HEK293 (cell line): Measurements from ENCODE around the gene ZSCAN22.

ENCODE experiments used
- ATF2 ChIP-seq: fragments of 450-650 bp; formaldehyde crosslinking; IDR thresholded peaks from 2 replicates; pipeline ENCODE4 v1.5.1; 2016; ENCODE audit warnings: missing biosample characterization, missing genetic modification characterization, low read depth
- ELK4 ChIP-seq: IDR thresholded peaks from 2 replicates; pipeline ENCODE4 v1.6.1; 2011; ENCODE audit warnings: mild to moderate bottlenecking, low read depth, low read length, borderline replicate concordance
- OVOL3 ChIP-seq: fragments of 450-650 bp; formaldehyde crosslinking; IDR thresholded peaks from 2 replicates; pipeline ENCODE4 v1.5.1; 2016; ENCODE audit warnings: missing biosample characterization, missing genetic modification characterization
- PBX3 ChIP-seq: sonication (generic); formaldehyde crosslinking; IDR thresholded peaks from 2 replicates; pipeline ENCODE4 v1.8.1; 2022; ENCODE audit warnings: mild to moderate bottlenecking, moderate library complexity, missing genetic modification reagents
- REPIN1 ChIP-seq: fragments of 450-650 bp; formaldehyde crosslinking; IDR thresholded peaks from 2 replicates; pipeline ENCODE4 v1.5.1; 2017; ENCODE audit warnings: missing biosample characterization, missing genetic modification characterization, low read depth
- TRIM28 ChIP-seq: IDR thresholded peaks from 2 replicates; pipeline ENCODE4 v1.6.1; 2011; ENCODE audit warnings: low read length, control low read depth, borderline replicate concordance
- WT1 ChIP-seq: fragments of 450-650 bp; formaldehyde crosslinking; IDR thresholded peaks from 2 replicates; pipeline ENCODE4 v1.5.1; 2016; ENCODE audit warnings: missing biosample characterization, missing genetic modification characterization
- ZNF10 ChIP-seq: fragments of 450-650 bp; formaldehyde crosslinking; IDR thresholded peaks from 2 replicates; pipeline ENCODE4 v1.5.1; 2017; ENCODE audit warnings: missing biosample characterization, missing genetic modification characterization
- ZNF132 ChIP-seq: fragments of 450-650 bp; formaldehyde crosslinking; IDR thresholded peaks from 2 replicates; pipeline ENCODE4 v1.5.1; 2017; ENCODE audit warnings: missing biosample characterization, missing genetic modification characterization, borderline replicate concordance
- ZNF138 ChIP-seq: fragments of 450-650 bp; formaldehyde crosslinking; IDR thresholded peaks from 2 replicates; pipeline ENCODE4 v1.5.1; 2016; ENCODE audit warnings: missing biosample characterization, missing genetic modification characterization, borderline replicate concordance
- ZNF157 ChIP-seq: fragments of 450-650 bp; formaldehyde crosslinking; IDR thresholded peaks from 2 replicates; pipeline ENCODE4 v1.5.1; 2016; ENCODE audit warnings: missing biosample characterization, missing genetic modification characterization
- ZNF18 ChIP-seq: fragments of 450-650 bp; formaldehyde crosslinking; IDR thresholded peaks from 2 replicates; pipeline ENCODE4 v1.5.1; 2016; ENCODE audit warnings: missing biosample characterization, missing genetic modification characterization
- ZNF19 ChIP-seq: fragments of 450-650 bp; formaldehyde crosslinking; IDR thresholded peaks from 2 replicates; pipeline ENCODE4; 2016; ENCODE audit warnings: missing biosample characterization, missing genetic modification characterization, low read depth
- ZNF2 ChIP-seq: fragments of 450-650 bp; formaldehyde crosslinking; IDR thresholded peaks from 2 replicates; pipeline ENCODE4 v1.5.1; 2016; ENCODE audit warnings: missing biosample characterization, missing genetic modification characterization
- ZNF221 ChIP-seq: fragments of 450-650 bp; formaldehyde crosslinking; IDR thresholded peaks from 2 replicates; pipeline ENCODE4 v1.5.1; 2017; ENCODE audit warnings: missing biosample characterization, missing genetic modification characterization, borderline replicate concordance
- ZNF292 ChIP-seq: fragments of 450-650 bp; formaldehyde crosslinking; IDR thresholded peaks from 2 replicates; pipeline ENCODE4 v1.5.1; 2016; ENCODE audit warnings: low read depth, missing biosample characterization, missing genetic modification characterization, borderline replicate concordance
- ZNF324 ChIP-seq: fragments of 450-650 bp; formaldehyde crosslinking; IDR thresholded peaks from 2 replicates; pipeline ENCODE4 v1.5.1; 2016; ENCODE audit warnings: missing biosample characterization, missing genetic modification characterization
- ZNF362 ChIP-seq: fragments of 450-650 bp; formaldehyde crosslinking; IDR thresholded peaks from 2 replicates; pipeline ENCODE4 v1.5.1; 2016; ENCODE audit warnings: missing biosample characterization, missing genetic modification characterization
- ZNF404 ChIP-seq: fragments of 450-650 bp; formaldehyde crosslinking; IDR thresholded peaks from 2 replicates; pipeline ENCODE4 v1.5.1; 2017; ENCODE audit warnings: missing biosample characterization, missing genetic modification characterization
- ZNF48 ChIP-seq: fragments of 450-650 bp; formaldehyde crosslinking; IDR thresholded peaks from 2 replicates; pipeline ENCODE4 v1.5.1; 2016; ENCODE audit warnings: missing biosample characterization, missing genetic modification characterization
- ZNF521 ChIP-seq: fragments of 450-650 bp; formaldehyde crosslinking; IDR thresholded peaks from 2 replicates; pipeline ENCODE4 v1.5.1; 2017; ENCODE audit warnings: missing biosample characterization, mild to moderate bottlenecking, missing genetic modification characterization
- ZNF548 ChIP-seq: fragments of 450-650 bp; formaldehyde crosslinking; IDR thresholded peaks from 2 replicates; pipeline ENCODE4 v1.5.1; 2016; ENCODE audit warnings: missing biosample characterization, missing genetic modification characterization
- ZNF555 ChIP-seq: fragments of 450-650 bp; formaldehyde crosslinking; conservative IDR thresholded peaks from 2 replicates; pipeline ENCODE4 v1.5.1; 2017; ENCODE audit warnings: missing biosample characterization, mild to moderate bottlenecking, missing genetic modification characterization, inconsistent platforms
- ZNF645 ChIP-seq: fragments of 450-650 bp; formaldehyde crosslinking; IDR thresholded peaks from 2 replicates; pipeline ENCODE4; 2016; ENCODE audit warnings: missing biosample characterization, missing genetic modification characterization
- ZNF654 ChIP-seq: fragments of 450-650 bp; formaldehyde crosslinking; IDR thresholded peaks from 2 replicates; pipeline ENCODE4 v1.5.1; 2016; ENCODE audit warnings: low read depth, missing biosample characterization, missing genetic modification characterization
- ZNF776 ChIP-seq: fragments of 450-650 bp; formaldehyde crosslinking; IDR thresholded peaks from 2 replicates; pipeline ENCODE4 v1.5.0; 2017; ENCODE audit warnings: missing biosample characterization, missing genetic modification characterization, borderline replicate concordance
- ZNF843 ChIP-seq: fragments of 450-650 bp; formaldehyde crosslinking; IDR thresholded peaks from 2 replicates; pipeline ENCODE4 v1.5.1; 2016; ENCODE audit warnings: missing biosample characterization, missing genetic modification characterization

The ZSCAN22 gene

GRCh38 chr19:58362272-58362994 is 35.6 kb downstream of the ZSCAN22 start, which contains the start of gene ZNF497 (continued):
- TF ChIP-seq ATF2 = no peak
- TF ChIP-seq ZNF521 = no peak
- TF ChIP-seq REPIN1 (tag by site-specific recombination) = no peak
- no peak for TF ChIP-seq ZNF362 (tag by site-specific recombination)
- no peak for TF ChIP-seq ELK4
- TF ChIP-seq ZNF776 (tag by site-specific recombination) = no peak
- TF ChIP-seq OVOL3 (tag by site-specific recombination) = 0 out of 2 replicates have a peak, but pooled peaks have one; percentile 5
- no peak for TF ChIP-seq ZNF654 (tag by site-specific recombination)
- TF ChIP-seq ZNF48 (tag by site-specific recombination) = no peak
- TF ChIP-seq ZNF548 (tag by site-specific recombination) = no peak
- no peak for TF ChIP-seq ZNF10 (tag by site-specific recombination)
- TF ChIP-seq ZNF2 (tag by site-specific recombination) = peak; percentile 63; the same call in 1 of the 2 replicates
- TF ChIP-seq PBX3 (CRISPR knock-in tag) = no peak
- no peak for TF ChIP-seq ZNF19 (tag by site-specific recombination)
- no peak for TF ChIP-seq ZNF157 (tag by site-specific recombination)
- TF ChIP-seq ZNF555 = no peak
- 0 out of 2 replicates have a peak, but pooled peaks have one; percentile 63 for TF ChIP-seq ZNF843 (tag by site-specific recombination)
- peak; percentile 56; the same call in 1 of the 2 replicates for TF ChIP-seq ZNF138
- no peak for TF ChIP-seq ZNF645 (tag by site-specific recombination)
- no peak for TF ChIP-seq ZNF132 (tag by site-specific recombination)
- peak; percentile 9; the same call in 1 of the 2 replicates for TF ChIP-seq TRIM28
- no peak for TF ChIP-seq ZNF404 (tag by site-specific recombination)
- TF ChIP-seq WT1 (tag by site-specific recombination) = 0 out of 2 replicates have a peak, but pooled peaks have one; percentile 33
- TF ChIP-seq ZNF18 (tag by site-specific recombination) = 0 out of 2 replicates have a peak, but pooled peaks have one; percentile 31
- no peak for TF ChIP-seq ZNF221 (tag by site-specific recombination)
- TF ChIP-seq ZNF324 (tag by site-specific recombination) = peak; percentile 59; the same call in 1 of the 2 replicates
- TF ChIP-seq ZNF292 (tag by site-specific recombination) = no peak
